Esophagus squamous epithelium (tissue), 5 donors: ENCODE data around the gene PIP5K1B. TPM values are rescaled to one million over a fixed set of nuclear protein-coding genes. Genes with fewer than 3 reads are reported as not detected.
A peak's percentile ranks its signal among the peaks of the same experiment; 100 is the strongest.

Source experiments
- DNase-seq: peaks from one replicate; lab custom pipeline; 2025; lab: John Stamatoyannopoulos, UW
- H3K27ac ChIP-seq, 4 donors: fragments of 200-600 bp; sonication (generic); one replicate each; pipeline ENCODE4 v1.5.1; 2016 to 2019; ENCODE audit warnings: mild to moderate bottlenecking in 1 of 4
- H3K27me3 ChIP-seq, 4 donors: fragments of 200-600 bp; sonication (generic); 1 replicate in 3 of 4; 2 replicates in 1 of 4; pipeline versions ENCODE4 v1.5.1 to v1.6.0; 2017 to 2021; ENCODE audit warnings: antibody characterized with exemption in 1 of 4
- H3K36me3 ChIP-seq, 3 donors: fragments of 200-600 bp; sonication (generic); one replicate each; pipeline ENCODE4 v1.5.1; 2016 to 2019
- H3K4me1 ChIP-seq, 3 donors: fragments of 200-600 bp; sonication (generic); one replicate each; pipeline ENCODE4 v1.5.1; 2017 to 2019
- H3K4me3 ChIP-seq, 4 donors: fragments of 200-600 bp; sonication (generic); 1 replicate in 3 of 4; 2 replicates in 1 of 4; pipeline ENCODE4 v1.5.1; 2016 to 2019; ENCODE audit warnings: mild to moderate bottlenecking in 2 of 4, moderate library complexity in 1 of 4
- H3K9me3 ChIP-seq, 3 donors: fragments of 200-600 bp; sonication (generic); one replicate each; pipeline ENCODE4 v1.5.1; 2016 to 2019
- CTCF ChIP-seq, 6 experiments: fragments of 450-650 bp in 4 of 6; fragments of 200-600 bp in 2 of 6; sonication (generic) in 2 of 6; IDR thresholded peaks; one replicate each; pipeline ENCODE4 v1.5.1; 2016 to 2019; ENCODE audit warnings: antibody characterized with exemption in 6 of 6, mild to moderate bottlenecking in 4 of 6, moderate library complexity in 4 of 6
- POLR2A ChIP-seq, 4 donors: fragments of 450-650 bp; IDR thresholded peaks; one replicate each; pipeline ENCODE4 v1.6.1; 2017; ENCODE audit warnings: antibody characterized with exemption in 4 of 4, mild to moderate bottlenecking in 4 of 4, moderate library complexity in 3 of 4
- WGBS, 2 donors: methylation state at CpG; one replicate each; pipeline ENCODE4 v1.1.5; 2018; 5-methylcytosine and 5-hydroxymethylcytosine counted together
- intact Hi-C: fragments of 100-400 bp; cut with DNase I; formaldehyde crosslinking; loops from one replicate; pipeline ENCODE4 v1.15.0; 2022
- total RNA-seq, 4 donors: library from RNA; depleted of rRNA; stranded (reverse); fragments of >200 nt; gene quantifications; one replicate each; pipeline ENCODE4 v1.1.0, GENCODE V29; 2016
- donor health status: DM: yes; HTN: yes; CAD: no.

PIP5K1B gene
- total RNA-seq, 4 donors from 2014 or later = 0.38 to 0.97 (median 0.56) TPM; not detected in 1

DNA sequence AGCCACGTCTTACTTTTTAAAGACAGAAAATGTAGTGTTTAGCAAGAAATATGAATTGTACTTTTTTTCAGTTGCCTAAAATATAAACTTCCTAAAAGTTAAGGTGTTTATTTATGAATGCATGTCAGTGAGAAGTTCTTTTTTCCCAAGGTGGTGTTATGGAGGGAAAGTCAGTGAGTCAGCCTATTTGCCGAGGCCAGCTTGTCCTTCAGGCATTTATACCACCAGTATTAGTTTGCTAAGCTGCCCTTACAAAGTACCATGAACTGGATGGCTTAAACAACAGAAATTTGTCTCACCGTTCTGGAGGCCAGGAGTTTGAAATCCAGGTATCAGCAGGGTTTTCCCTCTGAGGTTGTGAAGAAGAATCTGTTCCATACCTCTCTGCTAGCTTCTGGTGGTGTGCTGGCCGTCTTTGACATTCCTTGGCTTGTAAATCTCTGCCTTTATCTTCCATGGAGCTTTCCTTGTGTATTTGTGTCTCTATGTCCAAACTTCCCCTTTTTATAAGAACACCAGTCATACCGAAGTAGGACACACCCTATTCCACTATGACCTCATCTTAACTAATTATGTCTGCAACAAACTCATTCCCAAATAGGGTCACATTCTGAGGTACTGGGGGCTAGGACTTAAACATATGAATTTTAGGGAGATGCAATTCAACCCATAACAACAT lies 270.5 kb downstream of the PIP5K1B start:
- no peaks in the 10 kb centered on the region for H3K4me1 ChIP-seq
- H3K27ac ChIP-seq = peak overlapping the region in 3 of 4 donors; percentile 2 to 44 (median 2)
- no peaks in the 10 kb centered on the region for H3K9me3 ChIP-seq
- H3K4me3 ChIP-seq = peak overlapping the region in 2 of 4 donors; percentile 1 to 25
- 55 to 61% methylated on average over 5 of the region's 5 CpGs for WGBS, 2 donors
- TF ChIP-seq POLR2A (IDR thresholded peaks at IDR 0.05) (no peak), CTCF (IDR thresholded peaks at IDR 0.05) (no peak)
- H3K27me3 ChIP-seq = no peaks in the 10 kb centered on the region
- no peak for DNase-seq
- intact Hi-C loops = no loop called here
- no peaks in the 10 kb centered on the region for H3K36me3 ChIP-seq

GRCh38 chr9:68978066-68978465 lies 273.0 kb downstream of the PIP5K1B start:
- Histone ChIP-seq H3K27me3 (no peaks in the 10 kb centered on the region), H3K27ac (no peak overlapping the region), H3K36me3 (no peaks in the 10 kb centered on the region), H3K4me1 (no peaks in the 10 kb centered on the region), H3K4me3 (no peak overlapping the region), H3K9me3 (no peaks in the 10 kb centered on the region)
- no peak for TF ChIP-seq CTCF (IDR thresholded peaks at IDR 0.05)
- no peak for TF ChIP-seq POLR2A (IDR thresholded peaks at IDR 0.05)
- intact Hi-C loops = no loop called here
- WGBS, 2 donors = 77 to 83% methylated on average over 4 of the region's 4 CpGs
- DNase-seq = no peak

DNA sequence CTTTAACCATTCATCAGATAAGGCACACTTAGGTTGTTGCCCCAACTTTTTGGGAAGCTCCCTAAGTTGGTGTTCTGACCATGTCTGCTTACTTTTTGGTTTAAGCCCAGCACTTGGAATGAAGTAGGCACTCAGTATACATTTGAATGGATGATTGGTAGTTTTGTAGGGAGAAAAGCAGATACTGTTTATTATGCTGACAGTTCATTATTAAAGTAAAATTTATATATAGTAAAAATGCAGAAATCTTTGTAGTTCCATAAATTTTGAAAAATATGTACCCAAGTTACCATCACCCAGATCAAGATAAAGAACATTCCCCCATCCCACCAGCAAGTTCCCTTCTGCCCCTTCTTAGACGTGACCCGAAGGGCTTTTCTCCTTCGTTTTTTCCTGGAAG lies 273.5 kb downstream of the PIP5K1B start:
- no peaks in the 10 kb centered on the region for H3K36me3 ChIP-seq
- H3K27me3 ChIP-seq = no peaks in the 10 kb centered on the region
- H3K4me3 ChIP-seq = no peak overlapping the region
- intact Hi-C loops = no loop called here
- no peaks in the 10 kb centered on the region for H3K4me1 ChIP-seq
- no peak for DNase-seq
- no peak overlapping the region for H3K27ac ChIP-seq
- WGBS, 2 donors = 87 to 88% methylated on average over 3 of the region's 3 CpGs
- H3K9me3 ChIP-seq = no peaks in the 10 kb centered on the region
- TF ChIP-seq CTCF (IDR thresholded peaks at IDR 0.05) (no peak), POLR2A (IDR thresholded peaks at IDR 0.05) (no peak)

GRCh38 chr9:68979538-68980314 lies 274.7 kb downstream of the PIP5K1B start:
- 86 to 89% methylated on average over 1 to 7 of the region's 9 CpGs for WGBS, 2 donors

More at GRCh38 chr9:68979538-68980314, 274.7 kb downstream of the PIP5K1B start:
- Histone ChIP-seq H3K4me3 (no peak overlapping the region), H3K27ac (no peak overlapping the region), H3K27me3 (no peaks in the 10 kb centered on the region), H3K9me3 (no peaks in the 10 kb centered on the region), H3K4me1 (no peaks in the 10 kb centered on the region), H3K36me3 (no peaks in the 10 kb centered on the region)
- DNase-seq = no peak
- intact Hi-C loops = no loop called here
- no peak for TF ChIP-seq POLR2A (IDR thresholded peaks at IDR 0.05)
- TF ChIP-seq CTCF (IDR thresholded peaks at IDR 0.05) = no peak
